Caco-2 (cell line): ENCODE data around the gene ZNF614. TPM values are rescaled to one million over a fixed set of nuclear protein-coding genes. Genes with fewer than 3 reads are reported as not detected.
"Not testable (repeated sequence)": the region's sequence is repeated elsewhere in the genome, so short reads cannot be mapped to it uniquely, and the experiment has no call there.

Experiments used
- BruUV-seq: library from RNA; stranded (reverse); fragments of 400-500 nt; replicated peaks from 2 replicates; lab custom pipeline; 2021; lab: Mats Ljungman, UMichigan
- CTCF ChIA-PET: fragments of 300-600 bp; sonication (Branson Sonifier 250); formaldehyde crosslinking; loops from one replicate; lab custom pipeline; 2022; ENCODE audit warnings: antibody characterized with exemption; lab: Charles Lee
- POLR2A ChIA-PET: fragments of 300-600 bp; sonication (Branson Sonifier 250); formaldehyde crosslinking; loops from one replicate; lab custom pipeline; 2022; ENCODE audit warnings: antibody characterized with exemption; lab: Charles Lee
- DNase-seq, 2 experiments: peaks; one replicate each; pipeline versions ENCODE4 v3.0.0 to v3.0.0-alpha.2; 2020 to 2022
- H3K27me3 ChIP-seq: replicated peaks from 2 replicates; pipeline ENCODE4 v1.6.0; 2011; ENCODE audit warnings: low read length; ENCODE audit not compliant: control insufficient read depth, insufficient read depth
- H3K36me3 ChIP-seq: 2 replicates; pipeline ENCODE4 v1.5.1; 2011; ENCODE audit warnings: low read length; ENCODE audit not compliant: control insufficient read depth, insufficient read depth
- H3K4me1 ChIP-seq: fragments of 250-450 bp; sonication (Bioruptor Pico); 2 replicates; pipeline ENCODE4 v1.5.1; 2020; ENCODE audit warnings: mild to moderate bottlenecking
- H3K4me3 ChIP-seq: 2 replicates; pipeline ENCODE4 v1.5.1; 2011; ENCODE audit warnings: low read depth, mild to moderate bottlenecking, control low read depth, low read length
- H3K9me3 ChIP-seq: fragments of 250-450 bp; sonication (Bioruptor Pico); 2 replicates; pipeline ENCODE4 v1.5.1; 2020; ENCODE audit warnings: mild to moderate bottlenecking, moderate library complexity
- H3K27ac Mint-ChIP-seq: one replicate; pipeline ENCODE4 v1.8.0; 2022; ENCODE audit warnings: mixed read lengths; ENCODE audit not compliant: unreplicated experiment
- H3K27me3 Mint-ChIP-seq: one replicate; pipeline ENCODE4 v1.8.0; 2022; ENCODE audit warnings: mixed read lengths; ENCODE audit not compliant: insufficient read depth, unreplicated experiment
- H3K36me3 Mint-ChIP-seq: one replicate; pipeline ENCODE4 v1.8.0; 2022; ENCODE audit warnings: mild to moderate bottlenecking, mixed read lengths; ENCODE audit not compliant: insufficient read depth, unreplicated experiment
- H3K4me1 Mint-ChIP-seq: one replicate; pipeline ENCODE4 v1.8.0; 2022; ENCODE audit warnings: low read depth, mixed read lengths; ENCODE audit not compliant: unreplicated experiment
- H3K4me3 Mint-ChIP-seq: one replicate; pipeline ENCODE4 v1.8.0; 2022; ENCODE audit warnings: mild to moderate bottlenecking, moderate library complexity, mixed read lengths; ENCODE audit not compliant: unreplicated experiment
- H3K9me3 Mint-ChIP-seq: one replicate; pipeline ENCODE4 v1.8.0; 2022; ENCODE audit warnings: mixed read lengths; ENCODE audit not compliant: unreplicated experiment
- CTCF ChIP-seq, 2 experiments: fragments of 200-600 bp in 1 of 2; IDR thresholded peaks; 1 replicate in 1 of 2; 2 replicates in 1 of 2; pipeline versions ENCODE4 v1.5.1 to v1.8.0; 2011 to 2022; ENCODE audit warnings: antibody characterized with exemption in 1 of 2, control low read depth in 1 of 2, inconsistent platforms in 1 of 2, low read depth in 1 of 2, low read length in 1 of 2, mild to moderate bottlenecking in 1 of 2, moderate library complexity in 1 of 2; ENCODE audit not compliant: insufficient read depth in 1 of 2, severe bottlenecking in 1 of 2, unreplicated experiment in 1 of 2
- intact Hi-C: fragments of 100-400 bp; cut with micrococcal nuclease; formaldehyde crosslinking; loops from one replicate; pipeline ENCODE4 v1.10.0; 2022; ENCODE audit not compliant: unreplicated experiment
- total RNA-seq: library from RNA; stranded (reverse); gene quantifications from 2 replicates; pipeline ENCODE4 v1.2.3, GENCODE V29; 2022

Gene ZNF614
- total RNA-seq, 1 experiment from 2014 or later: 8.7 TPM

GRCh38 chr19:52066258-52066863 lies 38.2 kb upstream of the ZNF614 start:
- intact Hi-C loops: no loop called here
- Histone ChIP-seq H3K27me3 (no peaks in the 10 kb centered on the region), H3K9me3 (peaks cover 74% of the 10 kb centered on the region), H3K4me1 (no peaks in the 10 kb centered on the region), H3K4me3 (no peak overlapping the region), H3K36me3 (peaks cover 7% of the 10 kb centered on the region; the same call in 1 of the 2 replicates)
- Mint-ChIP-seq H3K27ac (no peak overlapping the region), H3K4me3 (no peak overlapping the region), H3K4me1 (no peaks in the 10 kb centered on the region), H3K27me3 (no peaks in the 10 kb centered on the region), H3K36me3 (peaks cover 60% of the 10 kb centered on the region), H3K9me3 (peaks cover 47% of the 10 kb centered on the region)
- no peak for TF ChIP-seq CTCF (IDR thresholded peaks at IDR 0.05; ENCODE audit: insufficient read depth in 1 of 2, low read depth in 1 of 2, low read length in 1 of 2, severe bottlenecking in 1 of 2, unreplicated experiment in 1 of 2)
- CTCF ChIA-PET: no interaction called here
- no TSS peak for BruUV-seq
- POLR2A ChIA-PET: no interaction called here
- DNase-seq: no peak

GRCh38 chr19:52065399-52065798 lies 37.2 kb upstream of the ZNF614 start:
- Histone ChIP-seq H3K4me1 (no peaks in the 10 kb centered on the region), H3K27me3 (no peaks in the 10 kb centered on the region), H3K4me3 (no peak overlapping the region), H3K36me3 (peaks cover 6% of the 10 kb centered on the region; the same call in 1 of the 2 replicates), H3K9me3 (peaks cover 72% of the 10 kb centered on the region)
- TF ChIP-seq CTCF (IDR thresholded peaks at IDR 0.05; ENCODE audit: insufficient read depth in 1 of 2, low read depth in 1 of 2, low read length in 1 of 2, severe bottlenecking in 1 of 2, unreplicated experiment in 1 of 2): no peak
- H3K27me3 Mint-ChIP-seq: no peaks in the 10 kb centered on the region
- H3K36me3 Mint-ChIP-seq: peaks cover 52% of the 10 kb centered on the region
- H3K4me1 Mint-ChIP-seq: no peaks in the 10 kb centered on the region
- intact Hi-C loops: no loop called here
- H3K27ac Mint-ChIP-seq: no peak overlapping the region
- no peak overlapping the region for H3K4me3 Mint-ChIP-seq
- ChIA-PET CTCF (no interaction called here), POLR2A (no interaction called here)
- H3K9me3 Mint-ChIP-seq: peaks cover 47% of the 10 kb centered on the region
- no peak for DNase-seq
- BruUV-seq: no TSS peak

- H3K27me3 ChIP-seq, POLR2A ChIA-PET, BruUV-seq, H3K27me3 Mint-ChIP-seq, CTCF ChIA-PET, H3K4me3 ChIP-seq, H3K4me3 Mint-ChIP-seq, intact Hi-C loops, H3K36me3 ChIP-seq: not testable (repeated sequence)
- Mint-ChIP-seq H3K4me1 (peaks cover 10% of the 10 kb centered on the region), H3K9me3 (peaks cover 66% of the 10 kb centered on the region), H3K36me3 (peaks cover 45% of the 10 kb centered on the region), H3K27ac (peak overlapping the region; percentile 29)
- Histone ChIP-seq H3K9me3 (peaks cover 48% of the 10 kb centered on the region), H3K4me1 (peaks cover 13% of the 10 kb centered on the region; the same call in 1 of the 2 replicates)
- peak in 1 of 2 experiments; percentile 13 for DNase-seq
These were observed 28.3 kb upstream of the ZNF614 start for GRCh38 chr19:52056480-52056879.

- H3K9me3 ChIP-seq: peaks cover 39% of the 10 kb centered on the region
- H3K4me3 ChIP-seq, H3K27me3 ChIP-seq, CTCF ChIA-PET, intact Hi-C loops, H3K4me3 Mint-ChIP-seq, H3K27me3 Mint-ChIP-seq, BruUV-seq, POLR2A ChIA-PET, H3K27ac Mint-ChIP-seq, H3K36me3 ChIP-seq: not testable (repeated sequence)
- peaks cover 17% of the 10 kb centered on the region; the same call in 1 of the 2 replicates for H3K4me1 ChIP-seq
- Mint-ChIP-seq H3K36me3 (peaks cover 52% of the 10 kb centered on the region), H3K4me1 (peaks cover 26% of the 10 kb centered on the region), H3K9me3 (peaks cover 64% of the 10 kb centered on the region)
- DNase-seq: peak; percentile 32 to 53
These were observed 23.6 kb upstream of the ZNF614 start for GRCh38 chr19:52051736-52052135.
